ENCODE measurements around the gene MCM7.
"Not testable (repeated sequence)": the region's sequence is repeated elsewhere in the genome, so short reads cannot be mapped to it uniquely, and the experiment has no call there.

MCM7 gene

DNA sequence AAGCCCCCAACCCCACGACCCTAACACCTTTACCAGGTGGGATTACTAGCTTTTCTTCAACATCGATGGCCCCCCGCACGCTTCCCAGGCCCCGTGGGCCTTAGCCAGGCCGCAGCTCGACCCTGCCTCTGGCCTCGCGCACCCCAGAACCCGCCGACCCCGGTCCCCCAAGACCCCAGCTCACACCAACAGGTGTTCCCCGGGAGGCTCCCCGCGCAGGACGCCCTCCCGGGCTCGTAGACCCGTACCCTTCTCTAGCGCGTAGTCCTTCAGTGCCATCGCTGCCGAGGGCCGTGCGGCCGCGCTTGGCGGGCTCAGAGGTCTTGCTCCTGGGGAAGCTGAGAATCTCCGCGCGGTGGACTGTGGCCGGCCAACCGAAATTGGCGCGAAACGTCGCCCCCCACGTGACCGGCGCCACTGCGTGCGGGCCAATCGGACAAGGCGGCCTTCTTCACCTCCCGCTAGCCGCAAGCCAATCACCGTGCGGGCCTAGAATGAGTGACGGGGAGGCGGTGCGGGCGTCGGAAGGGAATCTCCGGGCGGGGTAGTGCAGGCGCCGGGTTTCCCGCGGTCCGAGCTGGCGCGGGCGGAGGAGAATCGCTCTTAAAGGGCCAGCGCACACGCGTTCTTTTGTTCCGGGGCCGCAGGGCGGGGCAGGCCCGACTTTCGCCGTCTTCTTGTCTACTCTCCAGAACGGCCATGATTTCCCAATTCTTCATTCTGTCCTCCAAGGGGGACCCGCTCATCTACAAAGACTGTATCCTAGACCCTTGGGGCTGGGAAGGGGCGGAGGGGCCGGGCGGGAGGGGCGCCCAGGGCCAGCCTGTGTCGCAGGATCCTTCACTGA is at the start of gene MCM7, which contains the start of gene AP4M1:
MCM7 (minus strand) TSS at position 382 of the 847 bp plus-strand sequence; CDS start at position 279, 103 bp downstream.
AP4M1 (plus strand) TSS at position 628 of the 847 bp plus-strand sequence; CDS start at position 700, 72 bp downstream.
- peak within 1 kb of the TSS; percentile 71 to 90 for H3K4me3 ChIP-seq (replicated peaks in 1 of 2; ENCODE audit: low read depth in 2 of 2, low read length in 2 of 2)
- DNase-seq (ENCODE audit: low read depth in 2 of 2), result peak; percentile 99
- TF ChIP-seq, protein P1, sequence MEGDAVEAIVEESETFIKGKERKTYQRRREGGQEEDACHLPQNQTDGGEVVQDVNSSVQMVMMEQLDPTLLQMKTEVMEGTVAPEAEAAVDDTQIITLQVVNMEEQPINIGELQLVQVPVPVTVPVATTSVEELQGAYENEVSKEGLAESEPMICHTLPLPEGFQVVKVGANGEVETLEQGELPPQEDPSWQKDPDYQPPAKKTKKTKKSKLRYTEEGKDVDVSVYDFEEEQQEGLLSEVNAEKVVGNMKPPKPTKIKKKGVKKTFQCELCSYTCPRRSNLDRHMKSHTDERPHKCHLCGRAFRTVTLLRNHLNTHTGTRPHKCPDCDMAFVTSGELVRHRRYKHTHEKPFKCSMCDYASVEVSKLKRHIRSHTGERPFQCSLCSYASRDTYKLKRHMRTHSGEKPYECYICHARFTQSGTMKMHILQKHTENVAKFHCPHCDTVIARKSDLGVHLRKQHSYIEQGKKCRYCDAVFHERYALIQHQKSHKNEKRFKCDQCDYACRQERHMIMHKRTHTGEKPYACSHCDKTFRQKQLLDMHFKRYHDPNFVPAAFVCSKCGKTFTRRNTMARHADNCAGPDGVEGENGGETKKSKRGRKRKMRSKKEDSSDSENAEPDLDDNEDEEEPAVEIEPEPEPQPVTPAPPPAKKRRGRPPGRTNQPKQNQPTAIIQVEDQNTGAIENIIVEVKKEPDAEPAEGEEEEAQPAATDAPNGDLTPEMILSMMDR (IDR thresholded peaks at IDR 0.05; ENCODE audit: low read depth, low read length), result no peak

DNA sequence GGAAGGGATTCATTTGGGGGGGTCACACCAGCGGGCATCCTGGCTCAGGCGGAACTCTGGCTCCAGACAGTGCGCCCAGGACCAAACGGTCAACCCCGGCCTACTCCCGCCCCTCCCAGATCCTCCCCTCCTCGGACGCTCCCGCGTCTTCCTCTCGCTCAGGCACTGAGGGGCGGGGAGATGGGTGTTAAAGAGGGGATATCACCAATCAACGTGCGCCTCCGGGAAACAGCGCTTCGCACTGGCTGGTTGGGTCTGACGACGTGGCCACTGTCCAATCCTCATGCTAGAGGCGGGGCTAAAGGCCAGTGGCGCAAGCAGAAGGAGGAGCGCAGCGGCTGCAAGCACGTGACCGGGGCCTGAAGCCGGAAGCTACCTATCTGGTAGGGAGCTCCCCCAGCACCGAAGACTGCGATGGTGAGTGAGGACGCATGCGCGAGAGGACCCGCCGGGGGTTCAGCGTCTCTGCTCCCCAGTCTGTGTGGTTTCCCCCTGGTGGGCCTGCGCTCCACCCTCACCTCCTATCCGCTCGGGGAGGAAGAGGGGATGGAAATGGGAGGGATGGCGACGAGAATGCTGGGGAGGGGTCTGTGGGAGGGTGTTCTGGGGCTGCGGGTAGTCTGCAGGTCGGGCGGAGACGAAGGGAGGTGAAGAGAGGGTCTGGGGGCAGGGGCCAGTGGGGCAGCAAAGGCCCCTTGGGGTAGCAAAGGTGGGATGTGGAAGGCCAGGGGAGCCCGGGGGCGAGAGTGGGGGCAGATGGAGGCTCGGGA is 47.5 kb upstream of the MCM7 start, which contains the start of gene LAMTOR4:
LAMTOR4 (plus strand) TSS at position 360 of the 770 bp plus-strand sequence; CDS start at position 415, 55 bp downstream.
- peak within 1 kb of the TSS; percentile 99 to 100 for H3K4me3 ChIP-seq (replicated peaks in 1 of 2; ENCODE audit: low read depth in 2 of 2, low read length in 2 of 2)
- DNase-seq (ENCODE audit: low read depth in 2 of 2), result peak; percentile 99
- TF ChIP-seq, protein P1 (IDR thresholded peaks at IDR 0.05; ENCODE audit: low read depth, low read length), result peak; percentile 5

DNA sequence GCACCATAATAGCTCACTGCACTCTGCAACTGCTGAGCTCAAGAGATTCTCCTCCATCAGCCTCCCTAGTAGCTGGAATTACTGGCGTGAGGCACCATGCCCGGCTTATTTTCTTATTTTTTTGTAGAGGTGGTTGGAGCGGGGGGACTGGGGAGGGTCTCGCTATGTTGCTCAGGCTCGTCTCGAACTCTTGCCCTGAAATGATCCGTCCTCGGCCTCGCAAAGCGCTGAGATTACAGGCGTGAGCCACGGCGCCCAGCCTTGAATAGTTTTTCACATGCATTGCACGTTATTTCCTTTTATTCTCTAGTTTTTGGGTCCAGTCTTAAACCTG is 47.0 kb upstream of the MCM7 start:
- TF ChIP-seq, protein P1 (IDR thresholded peaks at IDR 0.05; ENCODE audit: low read depth, low read length), result no peak
- no peak for DNase-seq (ENCODE audit: low read depth in 2 of 2)

DNA sequence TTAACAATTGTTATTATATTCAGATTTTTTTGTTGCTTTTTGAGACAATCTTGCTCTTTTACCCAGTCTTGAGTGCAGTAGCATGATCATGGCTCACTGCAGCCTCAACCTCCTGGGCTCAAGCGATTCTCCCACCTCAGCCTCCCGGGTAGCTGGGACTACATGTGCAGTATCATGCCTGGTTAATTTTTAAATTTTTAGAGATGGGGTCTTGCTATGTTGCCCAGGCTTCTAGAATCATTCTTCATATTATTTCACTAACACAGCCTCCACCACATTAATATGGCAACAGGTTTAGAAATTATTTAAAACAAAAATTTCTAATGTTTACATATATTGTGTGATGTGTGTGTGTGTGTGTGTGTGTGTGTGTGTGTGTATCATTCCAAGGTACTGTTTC is 46.1 kb upstream of the MCM7 start:
- DNase-seq (ENCODE audit: low read depth in 2 of 2), result no peak
- TF ChIP-seq, protein P1 (IDR thresholded peaks at IDR 0.05; ENCODE audit: low read depth, low read length), result no peak
- no peak overlapping the region for H3K4me3 ChIP-seq (replicated peaks in 1 of 2; ENCODE audit: low read depth in 2 of 2, low read length in 2 of 2)

More for the DNA sequence above, 47.0 kb upstream of the MCM7 start:
- H3K4me3 ChIP-seq (replicated peaks in 1 of 2; ENCODE audit: low read depth in 2 of 2, low read length in 2 of 2), result peak overlapping the region; percentile 2 to 42

DNA sequence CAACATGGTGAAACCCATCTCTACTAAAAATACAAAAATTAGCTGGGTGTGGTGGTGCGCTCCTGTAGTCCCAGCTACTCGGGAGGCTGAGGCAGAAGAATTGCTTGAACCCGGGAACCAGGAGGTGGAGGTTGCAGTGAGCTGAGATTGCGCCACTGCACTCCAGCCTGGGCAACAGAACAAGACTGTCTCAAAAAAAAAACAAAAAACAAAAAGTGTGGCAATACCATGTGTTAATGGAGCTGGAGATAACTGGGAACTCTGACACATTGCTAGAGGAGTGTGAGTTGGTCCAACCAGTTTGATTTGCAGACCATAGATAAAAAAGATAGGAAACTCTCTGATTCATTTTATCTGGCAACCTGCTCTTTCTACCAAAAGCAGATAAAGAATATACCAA is 45.2 kb upstream of the MCM7 start:
- peak; percentile 40 to 81 for DNase-seq (ENCODE audit: low read depth in 2 of 2)
- not testable (repeated sequence) for H3K4me3 ChIP-seq (replicated peaks in 1 of 2; ENCODE audit: low read depth in 2 of 2, low read length in 2 of 2)

DNA sequence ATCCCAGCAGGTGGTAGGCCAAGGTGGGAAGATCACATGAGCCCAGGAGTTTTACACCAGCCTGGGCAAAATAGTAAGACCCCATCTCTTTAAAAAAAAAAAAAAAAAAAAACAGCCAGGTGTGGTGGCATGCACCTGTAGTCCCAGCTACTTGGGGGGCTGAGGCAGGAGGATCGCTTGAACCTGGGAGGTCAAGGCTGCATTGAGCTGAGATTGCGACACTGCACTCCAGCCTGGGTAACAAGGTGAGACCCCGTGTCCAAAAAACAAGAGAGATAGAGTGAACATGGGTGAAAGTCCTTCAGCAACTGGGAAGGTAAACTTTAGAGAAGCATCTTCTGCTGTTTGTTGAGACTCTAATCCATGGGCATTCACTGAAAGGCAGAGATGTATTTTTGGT is 41.3 kb upstream of the MCM7 start:
- no peak overlapping the region for H3K4me3 ChIP-seq (replicated peaks in 1 of 2; ENCODE audit: low read depth in 2 of 2, low read length in 2 of 2)
- TF ChIP-seq, protein P1 (IDR thresholded peaks at IDR 0.05; ENCODE audit: low read depth, low read length), result no peak
- no peak for DNase-seq (ENCODE audit: low read depth in 2 of 2)

DNA sequence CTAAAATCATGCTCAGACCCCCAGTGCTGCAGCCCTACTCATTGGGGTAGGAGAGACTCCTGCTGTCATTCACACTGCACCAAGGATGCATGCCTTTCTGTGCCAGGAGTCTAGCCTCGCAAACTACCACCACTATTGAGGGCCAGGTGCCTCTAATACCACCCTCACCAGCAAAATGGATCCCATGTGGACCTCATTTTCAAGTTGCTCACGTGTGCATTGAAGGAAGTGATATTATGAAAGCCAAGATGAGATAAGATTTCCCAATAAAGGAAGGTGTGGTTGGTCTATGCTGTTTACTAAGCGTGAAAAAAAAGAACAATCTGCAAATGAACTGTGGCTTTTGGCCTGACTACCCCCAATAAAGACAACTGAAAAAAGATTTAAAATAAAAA is 40.4 kb upstream of the MCM7 start:
- DNase-seq (ENCODE audit: low read depth in 2 of 2), result no peak
- H3K4me3 ChIP-seq (replicated peaks in 1 of 2; ENCODE audit: low read depth in 2 of 2, low read length in 2 of 2), result no peak overlapping the region
- TF ChIP-seq, protein P1 (IDR thresholded peaks at IDR 0.05; ENCODE audit: low read depth, low read length), result no peak

All from cardiac fibroblast (primary cell).